SHP77 (cell line): Measurements from ENCODE around the gene PLA2G6.
"Not testable (repeated sequence)": the region's sequence is repeated elsewhere in the genome, so short reads cannot be mapped to it uniquely, and the experiment has no call there.

ENCODE experiments used
- DNase-seq, 2 experiments: peaks; one replicate each; lab custom pipeline; 2025; lab: John Stamatoyannopoulos, UW

Gene PLA2G6

DNA sequence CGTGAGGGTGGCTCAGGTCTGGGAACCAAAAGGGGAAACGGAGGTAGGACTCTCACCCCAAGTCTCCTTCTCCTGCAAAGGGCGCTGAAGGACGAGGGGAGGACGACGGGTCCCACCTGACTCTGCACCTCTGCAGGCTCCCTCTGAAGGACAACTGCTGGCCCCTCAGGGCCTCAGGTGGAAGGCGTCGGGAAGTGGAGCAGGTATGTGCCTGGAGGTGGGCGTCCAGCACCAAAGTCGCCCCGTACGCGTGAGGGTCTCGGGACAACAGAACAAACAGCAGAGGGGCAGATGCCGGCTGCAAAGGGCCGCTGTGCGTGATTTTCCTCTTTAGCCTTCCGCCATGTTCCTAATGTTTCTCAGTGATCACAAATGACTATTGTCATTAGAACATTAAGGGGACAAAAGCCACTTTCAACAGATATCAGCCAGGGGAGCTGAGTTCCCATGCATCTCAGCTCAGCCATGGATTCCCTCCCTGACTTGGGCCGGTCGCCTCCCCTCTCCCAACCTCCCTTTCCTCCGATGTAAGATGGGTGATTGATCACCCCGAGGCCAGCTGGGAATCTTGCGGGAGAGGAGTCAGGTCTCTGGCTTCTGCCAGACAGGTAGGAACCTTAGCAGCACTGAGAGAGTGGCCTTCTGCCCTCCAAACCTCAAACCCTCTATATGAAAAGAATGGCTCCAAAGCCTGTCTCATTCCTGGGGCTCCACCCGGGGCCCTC is 98.5 kb downstream of the PLA2G6 start:
- DNase-seq: no peak

DNA sequence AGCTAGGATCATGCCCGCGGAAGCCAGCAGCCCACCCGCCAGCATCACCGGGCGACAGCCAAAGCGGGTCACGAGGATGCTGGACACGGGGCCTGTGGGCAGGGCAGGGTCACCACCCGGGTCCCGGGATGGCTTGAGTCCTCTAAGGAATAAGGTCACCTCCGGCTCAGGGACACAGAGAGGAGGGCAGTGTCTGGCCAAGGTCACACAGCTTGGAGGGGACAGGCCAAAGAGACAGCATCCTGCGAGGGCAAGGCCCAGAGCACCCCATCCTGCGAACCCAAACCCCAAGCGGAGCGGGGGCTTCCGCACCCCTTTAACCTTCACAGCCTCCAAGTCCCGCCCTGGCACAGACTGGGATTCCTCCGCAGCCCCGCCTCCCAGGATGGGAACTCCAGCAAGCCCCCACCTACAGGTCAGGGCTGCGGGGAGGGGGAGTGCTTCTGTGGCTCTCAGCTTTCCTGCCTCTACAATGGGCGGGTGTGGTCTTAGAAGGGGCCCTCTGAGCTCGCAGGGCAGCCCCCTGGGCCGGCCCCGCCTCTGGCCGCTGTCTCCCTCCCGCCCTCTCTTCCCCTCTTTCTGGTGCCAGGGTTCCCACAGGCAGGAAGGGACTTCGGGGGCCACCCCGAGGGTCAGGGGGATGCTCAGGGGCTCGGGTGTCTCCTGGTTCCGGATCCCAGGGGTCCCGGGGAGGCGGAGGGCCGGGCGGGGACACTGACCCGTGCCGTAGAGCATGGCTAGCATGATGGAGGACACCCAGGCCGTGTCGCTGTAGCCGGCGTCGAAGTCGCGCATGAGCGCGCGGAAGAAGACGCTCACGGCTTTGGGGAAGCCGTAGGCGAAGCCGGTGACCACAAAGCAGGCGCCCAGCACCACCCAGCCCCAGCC is 99.4 kb downstream of the PLA2G6 start:
- no peak for DNase-seq

DNA sequence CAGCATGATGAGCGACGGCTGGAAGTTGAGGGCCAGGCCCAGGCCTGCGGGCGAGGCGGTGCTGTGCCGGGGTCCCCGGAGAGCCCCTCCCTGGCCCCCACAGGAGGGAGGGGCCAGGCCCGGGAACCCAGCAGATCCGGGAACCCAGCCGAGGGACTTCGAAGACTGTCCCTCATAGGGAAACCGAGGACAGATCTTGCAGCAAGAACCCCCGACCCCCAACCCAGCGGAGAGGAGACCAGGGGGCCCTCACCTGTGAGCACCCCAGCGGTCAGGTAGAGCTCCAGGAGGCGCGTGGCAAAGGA is 100.0 kb downstream of the PLA2G6 start:
- no peak for DNase-seq

DNA sequence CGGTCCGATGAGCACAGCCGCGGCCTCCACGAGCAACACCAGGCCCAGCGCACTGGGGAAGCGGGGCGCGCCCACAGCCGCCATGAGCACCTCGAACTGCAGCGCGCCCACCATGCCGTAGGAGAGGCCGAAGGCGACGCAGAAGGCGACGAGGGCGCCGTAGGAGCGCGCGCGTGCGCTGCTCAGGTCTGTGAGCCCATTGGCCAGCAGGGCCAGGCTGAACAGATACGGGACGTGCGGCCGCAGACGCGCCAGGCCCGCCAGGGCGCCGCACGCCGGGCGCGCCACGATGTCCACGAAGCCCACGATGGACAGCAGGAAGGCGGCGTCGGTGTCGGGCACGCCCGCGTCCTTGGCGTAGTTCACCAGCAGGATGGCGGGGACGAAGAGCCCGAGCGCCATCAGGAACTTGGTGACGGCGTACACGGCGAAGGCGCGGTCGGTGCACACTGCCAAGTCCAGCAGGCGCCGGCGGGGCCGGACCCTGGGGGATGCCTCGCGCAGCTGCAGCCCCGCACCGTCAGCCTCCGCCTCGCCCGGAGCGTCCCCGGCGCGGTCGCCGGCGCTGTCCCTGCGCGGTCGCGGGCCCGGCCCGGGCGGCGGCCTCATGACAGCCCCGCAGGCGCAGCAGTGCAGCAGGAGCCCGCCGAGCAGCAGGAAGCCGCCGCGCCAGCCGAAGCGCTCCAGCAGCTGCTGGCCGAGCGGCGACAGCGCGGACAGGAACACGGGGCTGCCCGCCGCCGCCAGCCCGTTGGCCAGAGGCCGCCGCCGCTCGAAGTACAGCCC is 100.6 kb downstream of the PLA2G6 start:
- no peak for DNase-seq

DNA sequence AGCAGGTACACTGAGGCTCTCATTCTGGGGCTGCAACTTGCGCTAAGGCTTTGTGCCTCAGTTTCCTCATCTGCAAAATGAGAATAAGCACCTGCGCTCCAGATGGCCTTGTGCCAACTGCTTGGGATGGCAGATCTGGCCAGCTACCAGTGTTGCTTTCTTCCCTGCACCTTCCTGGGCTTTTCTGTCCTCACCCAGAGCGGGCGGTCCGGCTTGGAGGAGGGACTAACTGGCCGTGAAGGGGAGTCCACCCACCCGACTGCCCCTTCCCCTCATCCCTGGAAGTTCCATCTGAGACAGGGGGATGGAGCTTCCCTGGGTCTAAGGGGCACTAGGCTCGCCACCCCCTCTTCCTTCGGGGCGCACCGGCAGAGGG is 101.2 kb downstream of the PLA2G6 start:
- DNase-seq: no peak

DNA sequence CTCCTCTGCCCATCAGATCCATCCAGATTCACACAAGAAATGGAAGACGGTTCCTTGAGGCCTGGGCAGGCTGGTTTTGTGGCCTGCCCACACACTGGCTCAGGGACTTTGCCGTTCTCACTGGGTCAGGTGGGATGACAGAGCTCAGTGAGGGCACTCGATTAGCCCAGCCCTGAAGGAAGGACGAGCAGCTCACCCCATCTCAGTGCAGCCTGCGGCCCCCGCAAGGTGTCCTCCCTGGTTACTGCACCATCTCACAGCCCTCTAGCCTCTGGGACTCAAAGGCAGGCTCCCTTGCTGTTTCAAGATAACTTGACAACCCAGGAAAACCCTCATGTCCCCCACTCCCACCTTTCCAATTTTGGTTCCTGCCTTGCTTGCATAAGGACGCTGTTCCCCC is 101.8 kb downstream of the PLA2G6 start:
- no peak for DNase-seq

- not testable (repeated sequence) for DNase-seq
These were observed 102.4 kb downstream of the PLA2G6 start for GRCh38 chr22:38079208-38079607.

DNA sequence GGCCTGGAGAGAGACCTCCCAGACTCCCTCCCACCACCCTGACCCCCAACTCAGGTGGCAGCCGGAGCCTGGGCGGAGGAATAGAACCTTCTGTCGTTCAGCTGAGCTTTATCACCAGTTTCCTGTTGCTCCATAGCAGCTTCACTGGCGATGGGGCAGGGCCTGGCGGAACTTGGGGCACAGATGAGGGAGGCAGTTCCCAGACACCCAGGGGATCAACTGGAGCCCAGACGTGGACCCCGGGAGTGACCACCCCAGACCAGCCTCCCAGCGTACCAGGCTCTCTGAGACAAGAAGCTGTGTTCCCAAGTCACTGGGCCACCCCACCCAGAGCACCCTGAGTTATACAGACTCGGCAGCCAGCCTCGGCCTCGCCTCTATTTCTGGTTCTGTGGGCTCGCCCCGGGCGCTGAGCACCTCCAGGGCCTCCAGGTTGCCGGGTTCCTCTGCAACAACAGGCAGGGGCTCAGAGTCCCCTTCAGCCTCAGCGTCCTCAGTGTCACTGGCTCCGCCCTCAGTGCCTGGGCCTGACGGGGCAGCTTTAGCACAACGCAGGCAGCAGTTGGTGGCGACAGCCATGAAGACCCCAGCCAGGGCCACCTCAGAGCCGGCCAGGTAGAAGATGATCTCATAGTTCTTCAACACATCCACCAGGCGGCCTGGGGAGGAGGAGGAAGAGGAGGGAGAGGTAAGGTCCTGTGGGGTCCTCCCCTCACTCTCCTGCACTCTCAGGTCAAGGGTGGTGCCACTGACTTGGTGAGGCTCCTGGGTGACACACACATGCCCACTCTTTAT is 103.4 kb downstream of the PLA2G6 start:
- no peak for DNase-seq

DNA sequence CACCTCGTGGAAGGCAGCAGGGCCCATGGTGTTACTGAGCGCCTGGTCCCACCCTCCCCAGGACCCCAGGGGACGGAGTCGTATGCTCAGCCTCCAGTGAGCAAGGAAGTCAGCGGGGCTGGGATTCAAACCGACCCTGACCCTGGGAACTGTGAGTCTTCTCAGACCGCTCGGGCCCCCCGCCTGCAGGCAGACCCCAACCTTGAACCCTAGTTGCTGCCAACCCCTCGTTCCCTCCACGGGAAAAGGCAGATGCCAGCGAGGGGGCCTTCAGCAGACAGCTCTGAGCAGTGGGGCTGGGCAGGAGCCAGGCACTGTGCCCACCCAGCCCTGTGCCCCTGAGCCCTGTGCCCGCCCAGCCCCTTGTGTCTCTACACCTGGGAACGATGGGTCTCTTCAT is 104.0 kb downstream of the PLA2G6 start:
- no peak for DNase-seq

DNA sequence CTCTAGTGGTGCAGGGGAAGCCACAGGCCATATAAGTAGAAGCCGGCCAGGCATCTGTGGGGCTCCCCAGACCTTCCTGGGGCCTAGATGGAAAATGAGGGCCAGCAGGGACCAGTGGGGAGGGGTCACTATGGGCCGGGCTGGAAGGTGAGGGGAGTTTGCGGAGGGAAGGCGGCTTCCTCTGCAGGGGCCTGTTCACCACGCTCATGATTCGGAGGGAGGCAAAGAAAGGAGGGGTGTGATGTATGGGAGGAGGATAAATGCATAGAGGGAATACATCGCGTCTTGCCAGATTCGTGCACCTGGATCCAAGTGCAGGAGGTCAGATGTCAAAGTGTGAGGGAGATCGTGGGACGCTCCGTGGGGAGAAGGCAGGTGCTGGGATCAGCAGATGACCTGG is 104.5 kb downstream of the PLA2G6 start:
- DNase-seq: no peak

DNA sequence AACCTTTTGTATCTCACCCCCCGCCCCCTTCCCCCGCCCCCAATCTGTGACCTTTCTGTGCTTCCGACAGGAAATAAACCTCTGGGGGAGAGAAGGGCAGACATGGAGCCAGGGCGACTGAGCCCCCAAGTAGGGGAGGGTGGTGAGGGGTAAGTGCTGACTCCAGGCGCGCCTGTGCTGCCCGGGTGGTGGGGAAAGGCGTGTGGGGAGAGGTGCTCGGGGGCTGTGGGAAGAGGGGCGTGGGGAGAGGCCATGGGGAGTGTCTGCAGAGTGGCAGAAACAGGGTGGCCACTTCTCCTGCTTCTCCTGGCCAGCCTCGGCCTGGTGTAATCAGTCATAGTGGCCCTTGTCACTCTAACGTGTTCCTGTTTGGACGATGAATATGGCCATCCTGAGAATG is 105.7 kb downstream of the PLA2G6 start:
- no peak for DNase-seq

GRCh38 chr22:38075105-38075825 is 106.4 kb downstream of the PLA2G6 start:
- DNase-seq: no peak

GRCh38 chr22:38074181-38075104 is 107.2 kb downstream of the PLA2G6 start:
- DNase-seq: no peak

- DNase-seq: no peak
These were observed 108.2 kb downstream of the PLA2G6 start for GRCh38 chr22:38073150-38074130.

DNA sequence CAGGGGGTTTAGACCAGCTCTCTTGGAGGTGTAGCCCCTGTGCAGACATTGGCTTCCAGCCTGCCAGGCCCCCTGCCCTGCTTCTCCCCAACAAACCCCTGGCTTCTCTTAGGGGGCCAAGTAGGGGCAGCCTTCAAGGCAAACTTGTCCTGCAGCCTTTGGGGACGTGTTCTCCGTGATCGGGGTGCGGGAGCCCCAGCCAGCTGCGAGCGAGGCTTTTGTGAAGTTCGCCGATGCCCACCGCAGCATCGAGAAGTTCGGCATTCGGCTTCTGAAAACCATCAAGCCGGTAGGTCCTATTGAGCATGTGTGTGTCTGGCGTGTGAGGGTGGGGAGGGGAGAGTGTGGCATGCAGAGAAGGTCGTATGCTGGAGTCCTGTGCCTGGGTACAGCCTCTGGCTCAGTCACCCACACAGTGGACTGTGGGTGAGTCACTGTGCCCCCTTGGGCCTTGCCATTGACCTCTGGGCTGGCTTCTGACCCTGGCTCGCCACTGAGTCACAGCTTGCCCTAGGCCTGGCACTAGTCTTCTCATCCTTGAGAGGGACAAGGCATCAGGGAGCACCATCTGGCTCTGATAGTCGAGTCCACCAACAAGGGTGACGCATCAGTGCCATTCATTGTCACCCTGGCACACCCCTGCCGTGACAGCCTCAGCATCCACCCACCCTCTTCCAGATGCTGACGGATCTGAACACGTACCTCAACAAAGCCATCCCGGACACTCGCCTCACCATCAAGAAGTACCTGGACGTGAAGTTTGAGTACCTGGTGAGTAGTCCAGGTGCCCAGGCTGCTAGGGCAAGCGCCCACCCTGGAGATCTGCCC is 109.1 kb downstream of the PLA2G6 start:
- no peak for DNase-seq

DNA sequence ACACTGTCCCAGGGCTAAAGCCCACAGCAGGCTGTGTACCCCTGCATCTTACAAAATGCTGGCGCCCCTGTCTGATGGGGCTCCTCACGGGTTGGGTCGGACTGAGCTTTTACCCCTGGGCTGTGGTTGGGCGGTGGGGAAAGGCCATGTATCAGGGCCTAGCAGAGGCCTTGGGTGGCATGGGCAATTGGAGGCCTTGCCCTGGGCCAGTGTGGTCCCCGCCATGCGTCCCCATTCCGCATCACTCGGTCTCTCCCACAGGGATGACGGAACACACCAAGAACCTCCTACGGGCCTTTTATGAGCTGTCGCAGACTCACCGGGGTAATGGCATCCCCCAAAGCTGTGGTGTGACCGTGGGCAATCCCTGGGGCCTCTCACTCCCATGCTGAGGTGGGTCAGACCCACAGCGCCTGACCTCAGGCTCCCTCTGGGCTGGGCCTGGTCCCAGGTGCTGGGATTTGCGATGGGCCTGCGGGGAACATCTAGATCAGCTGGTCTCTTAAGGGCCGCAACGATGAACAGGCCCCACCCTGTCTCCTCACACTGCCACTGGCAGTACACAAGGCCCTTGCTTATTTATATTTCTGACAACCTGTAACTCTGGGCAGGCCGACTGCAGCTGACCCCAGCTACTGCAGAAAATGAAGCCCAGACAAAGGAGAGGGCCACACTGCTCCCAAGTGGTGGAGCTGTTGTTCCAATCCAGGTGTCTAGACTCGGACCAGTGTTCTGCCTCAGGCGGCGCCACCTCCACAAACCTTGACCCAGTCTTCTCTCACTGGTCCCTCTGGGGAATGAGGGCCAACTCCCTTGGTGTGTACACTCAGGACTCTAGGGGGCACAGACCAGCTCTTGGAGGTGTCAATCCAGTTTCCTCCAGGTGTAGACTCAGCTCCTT is 110.0 kb downstream of the PLA2G6 start:
- DNase-seq: no peak
